GM12892 (cell line): ENCODE results near the gene CLMN.

Source experiments
- POLR2A ChIP-seq: IDR thresholded peaks from 2 replicates; pipeline ENCODE4 v1.6.1; 2011; ENCODE audit warnings: low read depth, low read length, control low read depth
- POLR2AphosphoS5 ChIP-seq: IDR thresholded peaks from 2 replicates; pipeline ENCODE4 v1.6.1; 2011; ENCODE audit warnings: low read depth, low read length, control low read depth
- TAF1 ChIP-seq: IDR thresholded peaks from 2 replicates; pipeline ENCODE4 v1.6.1; 2011; ENCODE audit warnings: low read depth, mild to moderate bottlenecking, control low read depth, low read length, borderline replicate concordance

DNA sequence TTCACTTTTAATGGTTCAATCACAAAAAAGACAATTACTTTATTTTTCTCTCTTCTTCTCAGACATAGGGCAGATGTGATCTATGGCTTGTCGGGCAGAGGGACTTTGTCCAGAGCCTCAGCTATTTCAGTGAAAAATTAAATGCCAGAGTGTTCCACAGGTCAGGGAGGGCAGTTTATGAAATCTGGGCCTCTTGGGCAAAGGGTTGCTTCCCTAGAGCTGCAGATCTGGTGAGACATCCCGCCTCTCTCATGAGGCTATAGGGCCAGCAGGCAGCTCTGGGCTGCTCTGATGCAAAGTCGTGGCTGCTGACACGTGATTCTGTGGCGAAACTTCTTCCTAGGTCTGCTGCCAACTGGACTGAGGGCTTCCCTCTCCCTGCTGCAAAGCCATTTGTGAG is 6.0 kb downstream of the CLMN start:
- TF ChIP-seq POLR2AphosphoS5 (no peak), POLR2A (no peak), TAF1 (no peak)
